Epithelial cell of proximal tubule (primary cell): ENCODE results near the gene TTN. TPM values are rescaled to one million over a fixed set of nuclear protein-coding genes. Genes with fewer than 3 reads are reported as not detected.
"Not testable (repeated sequence)": the region's sequence is repeated elsewhere in the genome, so short reads cannot be mapped to it uniquely, and the experiment has no call there.

Source experiments
- DNase-seq: peaks from one replicate; pipeline ENCODE4 v3.0.0-alpha.2; 2011; ENCODE audit warnings: low read depth
- H3K4me3 ChIP-seq: 2 replicates; pipeline ENCODE4 v1.5.1; 2011; ENCODE audit warnings: low read depth, mild to moderate bottlenecking, low read length
- CTCF ChIP-seq: conservative IDR thresholded peaks from 2 replicates; pipeline ENCODE4 v1.5.1; 2012; ENCODE audit warnings: low read depth, mild to moderate bottlenecking, low read length
- total RNA-seq: library from RNA; depleted of rRNA; stranded (reverse); fragments of >200 nt; gene quantifications from 2 replicates; pipeline ENCODE4 v1.2.3, GENCODE V29; 2015

The TTN gene
- total RNA-seq, 1 donor from 2014 or later = 0.12 TPM

GRCh38 chr2:178527592-178527991 is 279.6 kb downstream of the TTN start:
- no peak for TF ChIP-seq CTCF
- no peak for DNase-seq
- no peak overlapping the region for H3K4me3 ChIP-seq

- H3K4me3 ChIP-seq = no peak overlapping the region
- no peak for DNase-seq
- TF ChIP-seq CTCF = no peak
Observed at GRCh38 chr2:178526256-178526655, 281.0 kb downstream of the TTN start.

- DNase-seq, H3K4me3 ChIP-seq: not testable (repeated sequence)
Observed at GRCh38 chr2:178525460-178525859, 281.8 kb downstream of the TTN start.

GRCh38 chr2:178525010-178525409 is 282.2 kb downstream of the TTN start:
- not testable (repeated sequence) for DNase-seq, H3K4me3 ChIP-seq

GRCh38 chr2:178523596-178524134 is 283.6 kb downstream of the TTN start:
- TF ChIP-seq CTCF = no peak
- DNase-seq = no peak
- H3K4me3 ChIP-seq = peak overlapping the region; percentile 79

GRCh38 chr2:178522950-178523595 is 284.1 kb downstream of the TTN start:
- DNase-seq = peak; percentile 29
- H3K4me3 ChIP-seq = peak overlapping the region; percentile 79
- TF ChIP-seq CTCF = peak; percentile 85

GRCh38 chr2:178521304-178522150 is 285.7 kb downstream of the TTN start:
- DNase-seq = no peak
- no peak overlapping the region for H3K4me3 ChIP-seq
- no peak for TF ChIP-seq CTCF

- no peak overlapping the region for H3K4me3 ChIP-seq
- TF ChIP-seq CTCF = no peak
- no peak for DNase-seq
Observed at GRCh38 chr2:178517496-178517895, 289.7 kb downstream of the TTN start.
